ENCODE measurements around the gene SULT1B1.

DNA sequence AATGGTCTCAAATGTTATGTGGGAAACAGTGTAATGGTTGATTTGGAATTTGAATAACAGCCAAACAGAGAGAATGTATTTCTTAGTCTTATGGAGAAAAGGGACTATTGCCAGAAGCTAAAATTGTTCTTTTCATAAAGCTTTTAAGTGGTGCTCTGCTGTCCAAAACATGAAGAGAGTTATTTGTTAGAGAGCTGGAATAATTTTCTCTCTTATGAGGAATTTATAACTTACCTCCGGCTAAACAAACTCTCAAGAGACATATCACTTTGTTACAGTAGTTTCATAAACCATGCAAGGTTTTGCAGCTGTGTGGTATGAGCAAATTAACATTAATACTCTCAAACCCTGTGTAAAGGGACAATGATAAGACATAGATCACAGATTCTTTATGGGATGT lies 28.6 kb downstream of the SULT1B1 start:
- TF ChIP-seq, protein P1, sequence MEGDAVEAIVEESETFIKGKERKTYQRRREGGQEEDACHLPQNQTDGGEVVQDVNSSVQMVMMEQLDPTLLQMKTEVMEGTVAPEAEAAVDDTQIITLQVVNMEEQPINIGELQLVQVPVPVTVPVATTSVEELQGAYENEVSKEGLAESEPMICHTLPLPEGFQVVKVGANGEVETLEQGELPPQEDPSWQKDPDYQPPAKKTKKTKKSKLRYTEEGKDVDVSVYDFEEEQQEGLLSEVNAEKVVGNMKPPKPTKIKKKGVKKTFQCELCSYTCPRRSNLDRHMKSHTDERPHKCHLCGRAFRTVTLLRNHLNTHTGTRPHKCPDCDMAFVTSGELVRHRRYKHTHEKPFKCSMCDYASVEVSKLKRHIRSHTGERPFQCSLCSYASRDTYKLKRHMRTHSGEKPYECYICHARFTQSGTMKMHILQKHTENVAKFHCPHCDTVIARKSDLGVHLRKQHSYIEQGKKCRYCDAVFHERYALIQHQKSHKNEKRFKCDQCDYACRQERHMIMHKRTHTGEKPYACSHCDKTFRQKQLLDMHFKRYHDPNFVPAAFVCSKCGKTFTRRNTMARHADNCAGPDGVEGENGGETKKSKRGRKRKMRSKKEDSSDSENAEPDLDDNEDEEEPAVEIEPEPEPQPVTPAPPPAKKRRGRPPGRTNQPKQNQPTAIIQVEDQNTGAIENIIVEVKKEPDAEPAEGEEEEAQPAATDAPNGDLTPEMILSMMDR (conservative IDR thresholded peaks at IDR 0.05 in 1 of 2, IDR thresholded peaks at IDR 0.05 in 1 of 2; ENCODE audit: extremely low read depth in 1 of 2, insufficient read depth in 1 of 2, low read depth in 1 of 2, low read length in 2 of 2) = no peak
- no peak for TF ChIP-seq EZH2 (IDR thresholded peaks at IDR 0.05; ENCODE audit: borderline replicate concordance, low read length)

Data from mammary epithelial cell (primary cell).